K562 (cell line): Measurements from ENCODE around the gene DTNB.

Source experiments
- ATF2 ChIP-seq: sonication (generic); formaldehyde crosslinking; IDR thresholded peaks from 2 replicates; pipeline ENCODE4 v1.8.1; 2022; ENCODE audit warnings: missing genetic modification reagents
- CTCF ChIP-seq, 3 experiments: IDR thresholded peaks in 2 of 3; conservative IDR thresholded peaks in 1 of 3; 2 replicates each; pipeline ENCODE4 v1.5.1; 2011 to 2012; ENCODE audit warnings: low read length in 3 of 3, mild to moderate bottlenecking in 3 of 3, control low read depth in 2 of 3, improper control_type of control experiment in 1 of 3, inconsistent platforms in 1 of 3, low read depth in 1 of 3, mixed read lengths in 1 of 3, moderate library complexity in 1 of 3; ENCODE audit not compliant: insufficient read depth in 2 of 3
- EZH2 ChIP-seq: IDR thresholded peaks from 2 replicates; pipeline ENCODE4 v1.6.1; 2012; ENCODE audit warnings: low read depth, mild to moderate bottlenecking, inconsistent platforms, low read length, borderline replicate concordance
- FOXJ3 ChIP-seq: sonication (generic); formaldehyde crosslinking; IDR thresholded peaks from 2 replicates; pipeline ENCODE4 v1.4.0; 2020; ENCODE audit warnings: mild to moderate bottlenecking, missing genetic modification reagents
- KAT7 ChIP-seq: sonication (generic); formaldehyde crosslinking; IDR thresholded peaks from 2 replicates; pipeline ENCODE4 v1.8.0; 2022; ENCODE audit warnings: missing genetic modification reagents, mild to moderate bottlenecking, borderline replicate concordance
- POLR2A ChIP-seq: fragments of 450-650 bp; conservative IDR thresholded peaks from 2 replicates; pipeline ENCODE4 v1.6.1; 2016
- SNRNP70 ChIP-seq: fragments of 200-400 bp; formaldehyde crosslinking; optimal IDR thresholded peaks from 2 replicates; pipeline ENCODE3; 2017; ENCODE audit warnings: low read depth, low read length
- TARDBP ChIP-seq: fragments of 450-650 bp; IDR thresholded peaks from 2 replicates; pipeline ENCODE4 v1.6.1; 2016
- TCF3 ChIP-seq: sonication (generic); formaldehyde crosslinking; IDR thresholded peaks from 2 replicates; pipeline ENCODE4 v1.4.0; 2020; ENCODE audit warnings: mild to moderate bottlenecking, missing genetic modification reagents
- USF1 ChIP-seq: sonication (generic); formaldehyde crosslinking; IDR thresholded peaks from 2 replicates; pipeline ENCODE4 v1.9.0; 2022; ENCODE audit warnings: mild to moderate bottlenecking, missing genetic modification reagents
- ZC3H11A ChIP-seq: IDR thresholded peaks from 2 replicates; pipeline ENCODE4 v1.6.1; 2012; ENCODE audit warnings: low read depth, low read length, improper control_type of control experiment

GRCh38 chr2:25497229-25497917, 176.0 kb downstream of the DTNB start:
- TF ChIP-seq TCF3 (CRISPR knock-in tag) (no peak), CTCF (IDR thresholded peaks at IDR 0.05 in 2 of 3, conservative IDR thresholded peaks at IDR 0.05 in 1 of 3; ENCODE audit: insufficient read depth in 2 of 3, low read depth in 1 of 3, low read length in 3 of 3) (no peak), KAT7 (CRISPR knock-in tag) (no peak), ZC3H11A (no peak), EZH2 (no peak), TARDBP (no peak), USF1 (CRISPR knock-in tag) (no peak), ATF2 (CRISPR knock-in tag) (no peak), POLR2A (no peak), FOXJ3 (CRISPR knock-in tag) (no peak), SNRNP70 (no peak)
